ENCODE measurements around the gene SCO2. TPM values are rescaled to one million over a fixed set of nuclear protein-coding genes. Genes with fewer than 3 reads are reported as not detected.

SCO2 gene
- polyA plus RNA-seq, 1 donor (not counting 4 experiments of a cell fraction or from before 2014, with no cell fraction given), result 1.9 TPM

DNA sequence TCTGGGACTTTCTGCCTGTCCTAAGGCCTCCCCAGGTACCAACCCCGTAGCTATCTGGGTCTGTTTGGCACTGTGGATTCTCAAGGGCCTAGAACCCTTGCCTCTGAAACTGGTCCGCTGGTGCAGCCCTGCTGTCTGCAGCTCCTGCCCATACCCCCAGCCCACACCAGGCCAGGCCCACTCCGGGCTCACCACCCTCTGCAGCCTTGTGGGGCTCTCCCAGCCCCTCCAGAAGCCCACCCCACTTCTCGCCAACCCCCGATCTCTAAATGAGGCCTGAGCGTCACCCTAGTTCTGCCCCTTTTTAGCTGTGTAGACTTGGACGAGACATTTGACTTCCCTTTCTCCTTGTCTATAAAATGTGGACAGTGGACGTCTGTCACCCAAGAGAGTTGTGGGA lies 25.0 kb upstream of the SCO2 start:
- no peak overlapping the region for H3K9ac ChIP-seq (ENCODE audit: control insufficient read depth, extremely low read depth, insufficient read depth, low read length)
- peaks cover 13% of the 10 kb centered on the region for H3K27me3 ChIP-seq (ENCODE audit: control insufficient read depth, extremely low read depth, insufficient read depth, low read length)
- dilution Hi-C loops (cut with MboI; ENCODE audit: extremely low pct_ligation_motif_present, low sequenced_read_pairs), result no loop called here
- no peak for DNase-seq (ENCODE audit: low read depth, low spot score)
- H3K9me3 ChIP-seq (ENCODE audit: control insufficient read depth, low read depth, low read length), result no peaks in the 10 kb centered on the region
- H3K4me3 ChIP-seq (ENCODE audit: control insufficient read depth in 2 of 3, extremely low read depth in 1 of 3, insufficient read depth in 2 of 3, low read depth in 1 of 3, low read length in 3 of 3), result no peak overlapping the region
- TF ChIP-seq CTCF (optimal IDR thresholded peaks at IDR 0.05 in 1 of 3, IDR thresholded peaks at IDR 0.05 in 1 of 3, conservative IDR thresholded peaks at IDR 0.05 in 1 of 3; ENCODE audit: extremely low read depth in 1 of 3, insufficient read depth in 2 of 3, low read length in 3 of 3) (no peak), EZH2 (IDR thresholded peaks at IDR 0.05; ENCODE audit: low read length) (no peak)
- H3K79me2 ChIP-seq (ENCODE audit: control insufficient read depth, insufficient read depth, low read length), result no peaks in the 10 kb centered on the region
- H3K36me3 ChIP-seq (ENCODE audit: control insufficient read depth in 2 of 2, extremely low read depth in 1 of 2, insufficient read depth in 2 of 2, low read length in 2 of 2), result no peaks in the 10 kb centered on the region
- no peak overlapping the region for H2AFZ ChIP-seq (ENCODE audit: control insufficient read depth, low read length)
- no peak overlapping the region for H3K4me2 ChIP-seq (ENCODE audit: control insufficient read depth, extremely low read depth, insufficient read depth, low read depth, low read length)
- FAIRE-seq, result no peak
- no peaks in the 10 kb centered on the region for H4K20me1 ChIP-seq (ENCODE audit: control insufficient read depth, extremely low read depth, insufficient read depth, low read length)
- no peaks in the 10 kb centered on the region for H3K4me1 ChIP-seq (ENCODE audit: control insufficient read depth, extremely low read depth, insufficient read depth, low read length)
- no peak overlapping the region for H3K27ac ChIP-seq (ENCODE audit: control insufficient read depth, insufficient read depth, low read length)
- H3K9me1 ChIP-seq (ENCODE audit: control insufficient read depth, extremely low read depth, insufficient read depth, low read length), result no peaks in the 10 kb centered on the region

DNA sequence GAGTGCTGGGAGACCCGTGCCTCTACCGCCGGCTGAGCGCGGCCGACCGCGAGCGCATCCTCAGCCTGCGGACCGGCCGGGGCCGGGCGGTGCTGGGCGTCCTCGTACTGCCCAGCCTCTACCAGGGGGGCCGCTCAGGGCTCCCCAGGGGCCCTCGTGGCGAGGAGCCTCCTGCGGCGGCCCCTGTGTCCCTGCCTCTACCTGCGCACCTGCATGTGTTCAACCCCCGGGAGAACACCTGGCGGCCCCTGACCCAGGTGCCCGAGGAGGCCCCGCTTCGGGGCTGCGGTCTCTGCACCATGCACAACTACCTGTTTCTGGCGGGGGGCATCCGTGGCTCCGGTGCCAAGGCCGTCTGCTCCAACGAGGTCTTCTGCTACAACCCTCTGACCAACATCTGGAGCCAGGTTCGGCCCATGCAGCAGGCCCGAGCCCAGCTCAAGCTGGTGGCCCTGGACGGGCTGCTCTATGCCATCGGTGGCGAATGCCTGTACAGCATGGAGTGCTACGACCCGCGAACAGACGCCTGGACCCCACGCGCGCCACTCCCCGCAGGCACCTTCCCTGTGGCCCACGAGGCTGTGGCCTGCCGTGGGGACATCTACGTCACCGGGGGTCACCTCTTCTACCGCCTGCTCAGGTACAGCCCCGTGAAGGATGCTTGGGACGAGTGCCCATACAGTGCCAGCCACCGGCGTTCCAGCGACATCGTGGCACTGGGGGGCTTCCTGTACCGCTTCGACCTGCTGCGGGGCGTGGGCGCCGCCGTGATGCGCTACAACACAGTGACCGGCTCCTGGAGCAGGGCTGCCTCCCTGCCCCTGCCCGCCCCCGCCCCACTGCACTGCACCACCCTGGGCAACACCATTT lies 23.8 kb upstream of the SCO2 start:
- FAIRE-seq (no peak), DNase-seq (ENCODE audit: low read depth, low spot score) (no peak)
- Histone ChIP-seq H3K4me1 (ENCODE audit: control insufficient read depth, extremely low read depth, insufficient read depth, low read length) (peaks cover 11% of the 10 kb centered on the region), H3K4me3 (ENCODE audit: control insufficient read depth in 2 of 3, extremely low read depth in 1 of 3, insufficient read depth in 2 of 3, low read depth in 1 of 3, low read length in 3 of 3) (no peak overlapping the region), H3K9ac (ENCODE audit: control insufficient read depth, extremely low read depth, insufficient read depth, low read length) (no peak overlapping the region), H3K27ac (ENCODE audit: control insufficient read depth, insufficient read depth, low read length) (no peak overlapping the region), H3K9me3 (ENCODE audit: control insufficient read depth, low read depth, low read length) (no peaks in the 10 kb centered on the region), H2AFZ (ENCODE audit: control insufficient read depth, low read length) (no peak overlapping the region), H3K4me2 (ENCODE audit: control insufficient read depth, extremely low read depth, insufficient read depth, low read depth, low read length) (no peak overlapping the region), H4K20me1 (ENCODE audit: control insufficient read depth, extremely low read depth, insufficient read depth, low read length) (no peaks in the 10 kb centered on the region), H3K79me2 (ENCODE audit: control insufficient read depth, insufficient read depth, low read length) (no peaks in the 10 kb centered on the region), H3K9me1 (ENCODE audit: control insufficient read depth, extremely low read depth, insufficient read depth, low read length) (no peaks in the 10 kb centered on the region), H3K27me3 (ENCODE audit: control insufficient read depth, extremely low read depth, insufficient read depth, low read length) (peaks cover 13% of the 10 kb centered on the region), H3K36me3 (ENCODE audit: control insufficient read depth in 2 of 2, extremely low read depth in 1 of 2, insufficient read depth in 2 of 2, low read length in 2 of 2) (no peaks in the 10 kb centered on the region)
- dilution Hi-C loops (cut with MboI; ENCODE audit: extremely low pct_ligation_motif_present, low sequenced_read_pairs), result no loop called here
- TF ChIP-seq CTCF (optimal IDR thresholded peaks at IDR 0.05 in 1 of 3, IDR thresholded peaks at IDR 0.05 in 1 of 3, conservative IDR thresholded peaks at IDR 0.05 in 1 of 3; ENCODE audit: extremely low read depth in 1 of 3, insufficient read depth in 2 of 3, low read length in 3 of 3), result no peak
- no peak for TF ChIP-seq EZH2 (IDR thresholded peaks at IDR 0.05; ENCODE audit: low read length)
